HepG2 (cell line): ENCODE data around the gene ENTREP3. TPM values are rescaled to one million over a fixed set of nuclear protein-coding genes. Genes with fewer than 3 reads are reported as not detected.

Source experiments
- ARNT2 ChIP-seq: sonication (generic); formaldehyde crosslinking; IDR thresholded peaks from 2 replicates; pipeline ENCODE4 v1.8.0; 2022; ENCODE audit warnings: mild to moderate bottlenecking, low read depth, missing genetic modification reagents, moderate library complexity
- ATF1 ChIP-seq: IDR thresholded peaks from 2 replicates; pipeline ENCODE4 v1.6.1; 2016; ENCODE audit warnings: mild to moderate bottlenecking, control low read depth
- CSRNP1 ChIP-seq: sonication (generic); formaldehyde crosslinking; IDR thresholded peaks from 2 replicates; pipeline ENCODE4 v1.8.1; 2023; ENCODE audit warnings: mild to moderate bottlenecking, missing genetic modification reagents
- ELF1 ChIP-seq: sonication (generic); formaldehyde crosslinking; IDR thresholded peaks from 2 replicates; pipeline ENCODE4 v1.4.0; 2020; ENCODE audit warnings: missing genetic modification reagents
- GABPB1 ChIP-seq: IDR thresholded peaks from 2 replicates; pipeline ENCODE4 v1.6.1; 2016; ENCODE audit warnings: mild to moderate bottlenecking, missing genetic modification reagents, moderate library complexity, missing compliant biosample characterization
- GATAD1 ChIP-seq: IDR thresholded peaks from 2 replicates; pipeline ENCODE4 v1.6.1; 2016; ENCODE audit warnings: missing genetic modification reagents, missing compliant biosample characterization
- GMEB2 ChIP-seq: IDR thresholded peaks from 2 replicates; pipeline ENCODE4 v1.6.1; 2016; ENCODE audit warnings: missing biosample characterization, missing genetic modification reagents, low read depth
- KAT8 ChIP-seq: IDR thresholded peaks from 2 replicates; pipeline ENCODE4 v1.6.1; 2016; ENCODE audit warnings: missing genetic modification reagents, missing compliant biosample characterization
- KMT2A ChIP-seq: sonication (generic); formaldehyde crosslinking; IDR thresholded peaks from 2 replicates; pipeline ENCODE4 v1.4.0; 2020; ENCODE audit warnings: missing genetic modification reagents
- NFKB2 ChIP-seq: sonication (generic); formaldehyde crosslinking; IDR thresholded peaks from 2 replicates; pipeline ENCODE4 v1.4.0; 2020; ENCODE audit warnings: missing genetic modification reagents, borderline replicate concordance
- PATZ1 ChIP-seq: sonication (generic); formaldehyde crosslinking; IDR thresholded peaks from 2 replicates; pipeline ENCODE4 v1.4.0; 2020; ENCODE audit warnings: missing genetic modification reagents
- POGZ ChIP-seq: sonication (generic); formaldehyde crosslinking; IDR thresholded peaks from 2 replicates; pipeline ENCODE4 v1.4.0; 2020; ENCODE audit warnings: mild to moderate bottlenecking, missing genetic modification reagents
- PRPF4 ChIP-seq: fragments of 200-400 bp; formaldehyde crosslinking; IDR thresholded peaks from 2 replicates; pipeline ENCODE4 v1.6.1; 2016; ENCODE audit warnings: low read length, low read depth; ENCODE audit not compliant: poor library complexity, severe bottlenecking
- SAP130 ChIP-seq: IDR thresholded peaks from 2 replicates; pipeline ENCODE4 v1.6.1; 2016; ENCODE audit warnings: low read depth
- SIX4 ChIP-seq: sonication (generic); formaldehyde crosslinking; IDR thresholded peaks from 2 replicates; pipeline ENCODE4 v1.4.0; 2020; ENCODE audit warnings: missing genetic modification reagents
- SKI ChIP-seq: fragments of 450-650 bp; IDR thresholded peaks from one replicate; pipeline ENCODE4 v1.6.1; 2018; ENCODE audit warnings: mild to moderate bottlenecking; ENCODE audit not compliant: partially characterized antibody
- TFE3 ChIP-seq: IDR thresholded peaks from 2 replicates; pipeline ENCODE4 v1.6.1; 2016
- TRIM22 ChIP-seq: fragments of 450-650 bp; IDR thresholded peaks from 2 replicates; pipeline ENCODE4 v1.6.1; 2017
- ZNF260 ChIP-seq: sonication (generic); formaldehyde crosslinking; IDR thresholded peaks from 2 replicates; pipeline ENCODE4 v1.4.0; 2020; ENCODE audit warnings: missing genetic modification reagents, low read depth, mild to moderate bottlenecking, borderline replicate concordance
- ZNF335 ChIP-seq: sonication (generic); formaldehyde crosslinking; IDR thresholded peaks from 2 replicates; pipeline ENCODE4 v1.4.0; 2020; ENCODE audit warnings: missing genetic modification reagents
- ZNF556 ChIP-seq: sonication (generic); formaldehyde crosslinking; IDR thresholded peaks from 2 replicates; pipeline ENCODE4 v1.4.0; 2020; ENCODE audit warnings: mild to moderate bottlenecking, missing genetic modification reagents, borderline replicate concordance
- ZNF816 ChIP-seq: sonication (generic); formaldehyde crosslinking; IDR thresholded peaks from 2 replicates; pipeline ENCODE4 v1.8.0; 2022; ENCODE audit warnings: missing genetic modification reagents, mild to moderate bottlenecking, borderline replicate concordance
- ZSCAN22 ChIP-seq: sonication (generic); formaldehyde crosslinking; IDR thresholded peaks from 2 replicates; pipeline ENCODE4 v1.4.0; 2020; ENCODE audit warnings: mild to moderate bottlenecking, missing genetic modification reagents
- polyA plus RNA-seq, 8 experiments: library from polyadenylated mRNA; depleted of rRNA in 3 of 8; stranded (reverse) in 7 of 8; unstranded in 1 of 8; fragments of >200 nt; fragmentation: Illumina TruSeq in 4 of 8; extraction: Trizol in 4 of 8; gene quantifications; 2 replicates each; pipeline versions ENCODE4 v1.2.1 to v1.2.3, GENCODE V29; 2011 to 2016; ENCODE audit warnings: low read depth in 4 of 8, missing spikeins in 1 of 8, mixed read lengths in 1 of 8; ENCODE audit not compliant: insufficient read depth in 1 of 8
- total RNA-seq, 5 experiments: library from RNA; depleted of rRNA; stranded (reverse); fragments of >200 nt; fragmentation: Illumina TruSeq; extraction: Trizol; gene quantifications; 2 replicates each; pipeline ENCODE4 v1.2.3, GENCODE V29; 2016; ENCODE audit warnings: low read depth in 1 of 5

Gene ENTREP3
- total and polyA plus RNA-seq, 2 of the 13 experiments (the other 11 are each of a cell fraction or from before 2014, with no cell fraction given), result 4.1 to 9.9 TPM

GRCh38 chr1:155227261-155228095 is 27.8 kb downstream of the ENTREP3 start (continued):
- no peak for TF ChIP-seq TFE3 (CRISPR knock-in tag)
- no peak for TF ChIP-seq ZNF816 (CRISPR knock-in tag)
- TF ChIP-seq GABPB1 (CRISPR knock-in tag), result peak; percentile 75
- TF ChIP-seq ZSCAN22 (CRISPR knock-in tag), result no peak
- no peak for TF ChIP-seq ZNF556 (CRISPR knock-in tag)
- TF ChIP-seq ZNF260 (CRISPR knock-in tag), result no peak
- TF ChIP-seq PATZ1 (CRISPR knock-in tag), result peak; percentile 87
- no peak for TF ChIP-seq ATF1 (CRISPR knock-in tag)
- no peak for TF ChIP-seq SIX4 (CRISPR knock-in tag)
- peak; percentile 80 for TF ChIP-seq ELF1 (CRISPR knock-in tag)
- TF ChIP-seq NFKB2, result no peak; the same call in 1 of the 2 replicates
- TF ChIP-seq TRIM22, result no peak
- no peak for TF ChIP-seq GMEB2
- peak; percentile 21; the same call in 1 of the 2 replicates for TF ChIP-seq KMT2A
- TF ChIP-seq GATAD1, result peak; percentile 61
- TF ChIP-seq POGZ (CRISPR knock-in tag), result no peak
- TF ChIP-seq ZNF335, result peak; percentile 45; the same call in 1 of the 2 replicates
- peak; percentile 64; the same call in 1 of the 2 replicates for TF ChIP-seq ARNT2
- TF ChIP-seq CSRNP1 (CRISPR knock-in tag), result peak; percentile 36; the same call in 1 of the 2 replicates
- peak; percentile 83 for TF ChIP-seq KAT8 (CRISPR knock-in tag)
- no peak for TF ChIP-seq PRPF4
- no peak for TF ChIP-seq SKI
- TF ChIP-seq SAP130 (CRISPR knock-in tag), result peak; percentile 82
